GM12892 (cell line): ENCODE results near the gene PPP1R7.

Source experiments
- POLR2A ChIP-seq: IDR thresholded peaks from 2 replicates; pipeline ENCODE4 v1.6.1; 2011; ENCODE audit warnings: low read depth, low read length, control low read depth
- POLR2AphosphoS5 ChIP-seq: IDR thresholded peaks from 2 replicates; pipeline ENCODE4 v1.6.1; 2011; ENCODE audit warnings: low read depth, low read length, control low read depth
- TAF1 ChIP-seq: IDR thresholded peaks from 2 replicates; pipeline ENCODE4 v1.6.1; 2011; ENCODE audit warnings: low read depth, mild to moderate bottlenecking, control low read depth, low read length, borderline replicate concordance

GRCh38 chr2:241125626-241126025 is 24.6 kb upstream of the PPP1R7 start:
- TF ChIP-seq POLR2A (no peak), POLR2AphosphoS5 (no peak), TAF1 (no peak)
